Psoas muscle (tissue), 8 donors: Measurements from ENCODE around the gene MOB3A. TPM values are rescaled to one million over a fixed set of nuclear protein-coding genes. Genes with fewer than 3 reads are reported as not detected.

Experiments used
- ATAC-seq, 4 donors: fragments of 200-7000 bp; cut with Tn5 transposase; one replicate each; pipeline ENCODE4 v1.9.1; 2020; ENCODE audit warnings: moderate library complexity in 3 of 4, mild to moderate bottlenecking in 2 of 4
- DNase-seq, 2 donors: peaks; one replicate each; pipeline ENCODE4 v3.0.0-alpha.2; 2020
- H3K27ac ChIP-seq: fragments of 200-600 bp; one replicate; pipeline ENCODE4 v1.8.0; 2022
- H3K27me3 ChIP-seq, 3 donors: fragments of 200-600 bp in 1 of 3; one replicate each; pipeline versions ENCODE4 v1.6.1 to v1.8.0; 2013 to 2022; ENCODE audit warnings: low read length in 2 of 3, mild to moderate bottlenecking in 2 of 3, moderate library complexity in 1 of 3; ENCODE audit not compliant: insufficient read depth in 3 of 3
- H3K36me3 ChIP-seq, 2 donors: fragments of 200-600 bp in 1 of 2; one replicate each; pipeline versions ENCODE4 v1.6.1 to v1.8.0; 2013 to 2022; ENCODE audit warnings: low read depth in 1 of 2, mild to moderate bottlenecking in 1 of 2, moderate library complexity in 1 of 2; ENCODE audit not compliant: insufficient read depth in 1 of 2
- H3K4me1 ChIP-seq: fragments of 200-600 bp; one replicate; pipeline ENCODE4 v1.8.0; 2022
- H3K4me3 ChIP-seq: fragments of 200-600 bp; one replicate; pipeline ENCODE4 v1.8.0; 2022; ENCODE audit warnings: mild to moderate bottlenecking
- H3K9me3 ChIP-seq: fragments of 200-600 bp; one replicate; pipeline ENCODE4 v1.8.0; 2022
- CTCF ChIP-seq: fragments of 200-600 bp; IDR thresholded peaks from one replicate; pipeline ENCODE4 v1.8.0; 2022; ENCODE audit warnings: antibody characterized with exemption
- WGBS, 3 donors: extraction: QIAGEN DNeasy Blood & Tissue Kit; methylation state at CpG; one replicate each; pipeline versions ENCODE4 v1.1.6 to v1.1.7; 2013; 5-methylcytosine and 5-hydroxymethylcytosine counted together
- intact Hi-C, 2 donors: fragments of 100-400 bp; cut with DNase I; formaldehyde crosslinking; loops; one replicate each; pipeline versions ENCODE4 v1.11.0 to v1.14.2; 2022
- polyA plus RNA-seq, 3 donors: library from polyadenylated mRNA; stranded (reverse); fragments of 200-250 nt; gene quantifications; one replicate each; pipeline ENCODE4 v1.2.3, GENCODE V29; 2013
- total RNA-seq, 4 donors: library from RNA; stranded (reverse); fragmentation: NEBNext Ultra II Directional in 2 of 4; extraction: Animal tissue kit (Norgen Biotek cat#: 25700) in 2 of 4; gene quantifications; one replicate each; pipeline versions ENCODE4 v1.2.1 to v1.2.4, GENCODE V29; 2021 to 2023
- donor health status: healthy with polysubstance abuse.
- donor health status: DM: no; HTN: no; CAD: no; lungs with moderate emphysema.
- donor health status: Bipolar disorder and iron deficiency.
- donor health status: healthy.
- donor health status: DM: yes; HTN: yes; CAD: no.
- donor health status: DM: no; HTN: no; CAD: no.
- donor health status: DM: no; HTN: no; CAD: no.
- donor health status: DM: yes; HTN: yes; CAD: no.

The MOB3A gene
- total and polyA plus RNA-seq, 7 donors, result 8.3 to 19.8 (median 13.5) TPM

- Histone ChIP-seq H3K27me3 (no peaks in the 10 kb centered on the region), H3K4me1 (peaks cover 55% of the 10 kb centered on the region), H3K9me3 (no peaks in the 10 kb centered on the region), H3K36me3 (no peaks in the 10 kb centered on the region), H3K27ac (peak overlapping the region; percentile 97), H3K4me3 (peak overlapping the region; percentile 79)
- ATAC-seq (peak; percentile 64 to 75 (median 70)), DNase-seq (peak; percentile 99)
- TF ChIP-seq CTCF, result no peak
- intact Hi-C loops, result no loop called here
- 1 to 3% (median 2%) methylated on average over 45 to 50 of the region's 50 CpGs for WGBS, 3 donors
Observed at GRCh38 chr19:2061495-2062388, 34.4 kb downstream of the MOB3A start.

- Histone ChIP-seq H3K9me3 (no peaks in the 10 kb centered on the region), H3K4me3 (peak overlapping the region; percentile 79), H3K27me3 (no peaks in the 10 kb centered on the region), H3K4me1 (peaks cover 55% of the 10 kb centered on the region), H3K36me3 (no peaks in the 10 kb centered on the region), H3K27ac (peak overlapping the region; percentile 97)
- 0 to 1% (median 1%) methylated on average over 19 to 55 of the region's 55 CpGs for WGBS, 3 donors
- intact Hi-C loops, result no loop called here
- peak; percentile 29 to 33 (median 31) for ATAC-seq
- peak; percentile 83 to 91 for DNase-seq
- TF ChIP-seq CTCF, result no peak
Observed at GRCh38 chr19:2060884-2061494, 35.1 kb downstream of the MOB3A start.

GRCh38 chr19:2059422-2060201, 36.5 kb downstream of the MOB3A start:
- intact Hi-C loops, result no loop called here
- no peaks in the 10 kb centered on the region for H3K9me3 ChIP-seq
- peak; percentile 85 to 94 for DNase-seq
- H3K27ac ChIP-seq, result peak overlapping the region; percentile 97
- peak overlapping the region; percentile 79 for H3K4me3 ChIP-seq
- TF ChIP-seq CTCF, result no peak
- no peaks in the 10 kb centered on the region for H3K27me3 ChIP-seq
- 18 to 31% (median 22%) methylated on average over 21 to 24 of the region's 24 CpGs for WGBS, 3 donors
- peak; percentile 71 to 80 (median 71) for ATAC-seq
- H3K36me3 ChIP-seq, result no peaks in the 10 kb centered on the region
- H3K4me1 ChIP-seq, result peaks cover 63% of the 10 kb centered on the region

DNA sequence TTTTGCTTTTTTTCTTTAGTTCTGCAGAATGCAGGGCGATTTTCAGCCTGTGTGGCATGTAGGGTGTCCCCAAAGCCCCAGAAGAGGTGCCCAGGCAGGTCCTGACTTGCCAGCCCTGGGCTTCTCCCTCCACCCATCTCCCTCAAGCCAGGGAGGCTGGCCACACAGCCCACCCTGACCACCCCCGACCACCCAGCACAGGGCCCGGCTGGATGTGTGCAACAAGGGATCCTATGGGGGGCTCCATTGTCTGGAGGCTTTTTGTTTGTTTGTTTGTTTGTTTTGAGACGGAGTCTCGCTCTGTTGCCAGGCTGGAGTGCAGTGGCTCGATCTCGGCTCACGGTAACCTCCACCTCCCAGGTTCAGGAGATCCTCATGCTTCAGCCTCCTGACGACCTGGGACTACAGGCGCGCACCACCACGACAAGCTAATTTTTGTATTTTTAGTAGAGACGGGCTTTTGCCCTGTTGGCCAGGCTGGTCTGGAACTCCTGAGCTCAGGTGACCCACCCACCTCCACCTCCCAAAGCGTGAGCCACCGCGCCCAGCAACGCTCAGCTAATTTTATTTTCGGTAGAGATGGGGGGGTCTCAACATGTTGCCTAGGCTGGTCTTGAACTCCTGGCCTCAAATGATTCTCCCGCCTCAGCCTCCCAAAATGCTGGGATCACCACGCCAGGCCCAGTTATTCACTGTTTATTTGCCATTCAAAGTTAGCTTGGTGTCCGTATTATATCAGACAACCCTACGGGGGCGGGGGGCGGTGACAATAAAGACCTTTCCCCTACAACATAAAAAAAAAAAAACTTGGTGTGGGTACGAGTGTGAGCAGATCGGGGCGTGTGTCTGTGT, 37.3 kb downstream of the MOB3A start:
- no peaks in the 10 kb centered on the region for H3K27me3 ChIP-seq
- H3K9me3 ChIP-seq, result no peaks in the 10 kb centered on the region
- no peaks in the 10 kb centered on the region for H3K36me3 ChIP-seq
- no peak for ATAC-seq
- H3K27ac ChIP-seq, result peak overlapping the region; percentile 97
- peak in 1 of 2 donors; percentile 47 for DNase-seq
- peaks cover 57% of the 10 kb centered on the region for H3K4me1 ChIP-seq
- WGBS, 3 donors, result 85 to 88% (median 88%) methylated on average over 27 of the region's 27 CpGs
- intact Hi-C loops, result no loop called here
- TF ChIP-seq CTCF, result no peak
- peak overlapping the region; percentile 79 for H3K4me3 ChIP-seq
